GM18499 (cell line): ENCODE data around the gene MBP.
"Not testable (repeated sequence)": the region's sequence is repeated elsewhere in the genome, so short reads cannot be mapped to it uniquely, and the experiment has no call there.

Source experiments
- ATAC-seq: cut with Tn5 transposase; IDR thresholded peaks from one replicate; pipeline ENCODE4 v1.9.1; 2021; ENCODE audit warnings: moderate number of reproducible peaks; ENCODE audit not compliant: insufficient read depth, unreplicated experiment

Gene MBP

DNA sequence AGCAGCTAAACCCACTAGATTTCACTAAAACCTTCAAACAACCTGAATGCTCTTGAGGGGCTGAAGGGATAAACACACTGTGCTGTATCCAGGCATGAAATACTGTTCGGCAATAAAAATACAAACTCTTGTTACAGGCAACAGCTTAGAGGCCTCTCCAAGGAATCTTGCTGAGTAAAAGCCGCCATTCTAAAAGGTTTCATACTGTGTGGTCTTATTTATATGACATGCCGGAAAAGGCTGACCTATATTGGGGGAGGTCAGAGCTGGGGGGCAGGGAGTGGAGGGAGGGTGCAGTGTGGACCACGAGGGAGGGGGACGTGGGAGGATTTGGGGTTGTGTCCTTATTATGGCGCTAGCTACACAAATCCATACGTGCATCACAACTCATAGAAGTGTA, 136.2 kb downstream of the MBP start:
- ATAC-seq, result no peak

GRCh38 chr18:76995896-76996295, 136.7 kb downstream of the MBP start:
- ATAC-seq, result no peak

- no peak for ATAC-seq
Measured at GRCh38 chr18:76994086-76994654, 138.4 kb downstream of the MBP start.

- ATAC-seq, result no peak
Measured at GRCh38 chr18:76993573-76993972, 139.0 kb downstream of the MBP start.

DNA sequence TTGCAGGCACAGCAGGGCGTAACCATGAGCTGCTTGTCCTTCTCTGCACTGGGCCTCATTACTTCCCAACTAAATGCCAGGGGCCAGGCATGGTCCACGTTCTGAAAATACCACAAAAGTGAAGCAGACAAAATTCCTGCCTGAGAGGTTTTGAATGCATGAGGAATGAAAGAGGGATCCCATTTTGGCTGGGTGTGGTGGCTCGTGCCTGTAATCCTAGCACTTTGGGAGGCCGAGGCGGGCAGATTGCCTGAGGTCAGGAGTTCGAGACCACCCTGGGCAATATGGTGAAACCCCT, 139.5 kb downstream of the MBP start:
- no peak for ATAC-seq

DNA sequence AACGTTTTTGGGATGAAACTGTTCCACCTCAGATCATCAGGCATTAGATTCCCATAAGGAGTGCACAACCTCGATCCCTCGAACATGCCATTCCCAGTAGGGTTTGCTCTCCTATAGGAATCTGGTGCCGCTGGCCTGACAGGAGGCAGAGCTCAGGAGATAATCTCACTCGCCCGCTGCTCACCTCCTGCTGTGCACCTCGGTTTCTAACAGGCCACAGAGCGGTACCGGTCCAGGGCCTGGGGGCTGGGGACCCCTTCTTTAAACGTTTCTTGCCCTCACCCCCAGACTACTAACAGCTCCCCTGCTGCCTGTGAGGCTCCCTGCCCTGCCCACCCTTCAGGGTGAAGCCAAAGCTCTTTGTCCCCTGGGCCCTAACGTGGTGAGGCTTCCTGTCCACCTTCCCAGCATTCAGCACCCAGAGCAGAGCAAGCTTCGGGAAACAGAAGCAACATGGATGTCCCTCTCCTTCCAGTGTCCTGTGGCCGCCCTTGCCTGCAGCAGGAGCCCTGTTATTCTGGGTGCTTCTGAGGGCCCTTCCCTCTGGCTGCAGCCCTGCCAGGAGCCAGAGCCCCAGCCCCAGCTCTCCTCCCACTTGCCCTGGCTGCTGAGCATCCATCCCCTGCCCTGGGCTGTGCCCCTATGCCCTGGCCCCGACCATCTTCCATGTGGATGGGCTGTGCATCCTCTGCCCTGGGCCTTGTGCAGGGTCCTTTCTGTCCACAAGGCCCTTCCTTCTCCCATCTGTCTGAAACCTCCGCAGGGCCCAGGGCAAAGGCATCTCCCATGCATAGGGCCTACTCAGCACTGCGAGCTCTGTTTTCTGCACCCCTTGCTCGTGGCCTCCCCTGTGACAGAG, 140.1 kb downstream of the MBP start:
- ATAC-seq, result no peak

GRCh38 chr18:76991021-76991688, 141.4 kb downstream of the MBP start:
- no peak for ATAC-seq

GRCh38 chr18:76990343-76991020, 142.1 kb downstream of the MBP start:
- ATAC-seq, result not testable (repeated sequence)

GRCh38 chr18:76989647-76990190, 142.9 kb downstream of the MBP start:
- no peak for ATAC-seq

DNA sequence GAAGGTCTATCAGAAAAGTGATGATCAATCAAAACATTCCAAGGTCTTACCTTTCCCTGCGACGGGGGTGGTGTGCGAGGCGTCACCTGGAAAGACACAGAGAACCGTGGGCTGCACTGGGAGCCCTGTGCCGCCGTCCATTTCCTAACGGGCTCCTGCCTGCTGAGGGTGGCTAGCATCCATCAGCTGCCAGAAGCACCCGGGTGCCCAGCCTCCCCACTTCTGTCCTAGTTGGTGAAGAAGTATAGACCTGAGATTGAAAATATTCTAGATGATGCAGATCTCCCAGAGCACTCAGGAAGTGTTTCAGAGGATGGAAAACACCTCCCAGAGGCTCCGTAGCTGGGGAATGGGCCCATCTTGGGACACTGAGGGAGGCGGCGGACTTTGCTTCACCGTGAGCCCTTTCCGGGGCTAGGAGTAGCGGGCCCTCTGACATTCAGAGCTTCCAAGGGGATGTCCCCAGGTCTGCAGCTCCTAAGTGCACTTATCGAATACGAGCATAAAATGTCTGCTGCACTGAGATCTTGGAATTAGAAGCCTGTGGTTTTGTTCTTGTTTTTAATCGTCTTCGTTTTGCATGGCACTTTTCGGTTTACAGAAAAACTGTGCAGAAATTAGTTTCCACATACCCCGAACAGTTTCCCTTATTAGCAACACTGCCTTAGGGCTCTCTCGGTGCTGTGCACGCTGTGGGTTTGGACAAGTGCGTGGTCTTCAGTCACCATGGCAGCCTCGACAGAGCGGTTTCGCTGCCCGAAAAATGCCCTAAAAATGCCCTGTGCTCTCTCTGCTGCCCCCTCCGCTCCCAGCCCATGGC, 143.5 kb downstream of the MBP start:
- ATAC-seq, result no peak

DNA sequence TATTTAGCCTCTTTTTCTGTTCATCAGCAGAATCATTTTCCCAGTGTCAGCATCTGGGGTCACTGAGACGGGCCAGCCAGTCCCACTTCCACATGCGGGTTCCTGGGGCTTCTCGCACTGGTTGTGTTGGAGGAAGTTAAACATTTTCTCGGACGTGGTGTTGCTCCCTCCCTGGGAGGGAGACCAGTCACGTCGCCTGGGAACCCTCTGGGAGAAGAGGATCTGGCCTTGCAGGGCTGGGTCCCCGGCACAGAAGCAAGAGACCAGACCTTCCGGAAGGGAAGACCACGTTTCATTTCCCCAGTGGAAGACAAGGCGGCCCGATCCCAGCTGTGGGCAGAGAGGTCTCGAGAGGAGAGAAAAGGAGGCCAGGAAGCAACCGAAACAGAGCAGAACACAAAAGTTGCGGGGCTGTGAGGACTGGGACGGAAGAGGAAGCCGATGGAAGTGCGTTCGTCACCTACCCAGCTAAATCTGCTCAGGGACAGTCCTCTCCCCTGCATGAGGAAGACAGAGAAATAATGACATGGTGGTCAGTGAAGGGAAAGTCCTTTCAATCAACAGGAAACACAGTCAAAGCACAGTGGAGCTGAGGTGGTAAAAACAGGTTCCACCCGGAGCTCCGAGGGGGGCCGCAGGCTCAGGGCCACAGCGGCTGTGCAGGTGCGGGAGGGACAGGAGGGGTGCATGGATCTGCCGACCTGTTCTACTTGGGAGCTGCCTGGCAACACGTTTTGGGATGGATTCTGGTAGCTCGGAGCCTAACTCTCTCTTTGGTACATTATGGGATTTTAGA, 144.4 kb downstream of the MBP start:
- no peak for ATAC-seq

DNA sequence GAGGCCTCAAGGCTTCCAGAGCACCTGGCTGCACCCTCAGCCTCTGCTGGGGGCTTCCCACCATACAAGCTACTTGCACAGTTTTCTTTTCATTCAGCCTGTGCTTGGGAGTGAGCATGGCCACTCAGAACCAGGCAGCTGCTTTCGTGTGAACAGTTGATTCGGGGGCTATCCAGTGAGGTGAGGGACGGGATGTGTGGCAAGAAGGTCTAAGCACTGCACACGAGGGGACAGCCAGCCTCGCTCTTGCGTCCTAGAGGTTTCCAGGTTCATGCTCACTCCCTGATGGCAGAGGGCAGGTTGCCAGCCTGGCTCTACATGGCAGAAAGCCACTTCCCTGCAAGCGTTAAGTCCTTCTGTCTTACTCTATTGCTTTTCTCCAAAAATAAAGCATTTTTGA, 146.2 kb downstream of the MBP start:
- ATAC-seq, result no peak

DNA sequence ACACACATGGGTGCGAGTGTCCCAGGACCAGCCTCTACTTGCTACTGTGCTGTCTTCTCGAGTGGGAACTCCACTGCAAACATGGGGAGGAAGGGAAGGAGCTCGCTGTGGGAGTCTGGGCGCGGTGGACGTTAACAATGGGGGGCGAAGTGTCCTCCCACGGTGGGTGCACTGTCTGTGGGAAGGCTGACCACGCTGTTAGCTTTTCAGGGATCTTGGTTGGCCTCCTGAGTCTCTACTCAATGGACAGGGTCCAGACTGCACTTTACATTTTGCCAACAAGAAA, 146.7 kb downstream of the MBP start:
- no peak for ATAC-seq

GRCh38 chr18:76985156-76985950, 147.2 kb downstream of the MBP start:
- no peak for ATAC-seq

GRCh38 chr18:76984193-76985155, 148.1 kb downstream of the MBP start:
- no peak for ATAC-seq

DNA sequence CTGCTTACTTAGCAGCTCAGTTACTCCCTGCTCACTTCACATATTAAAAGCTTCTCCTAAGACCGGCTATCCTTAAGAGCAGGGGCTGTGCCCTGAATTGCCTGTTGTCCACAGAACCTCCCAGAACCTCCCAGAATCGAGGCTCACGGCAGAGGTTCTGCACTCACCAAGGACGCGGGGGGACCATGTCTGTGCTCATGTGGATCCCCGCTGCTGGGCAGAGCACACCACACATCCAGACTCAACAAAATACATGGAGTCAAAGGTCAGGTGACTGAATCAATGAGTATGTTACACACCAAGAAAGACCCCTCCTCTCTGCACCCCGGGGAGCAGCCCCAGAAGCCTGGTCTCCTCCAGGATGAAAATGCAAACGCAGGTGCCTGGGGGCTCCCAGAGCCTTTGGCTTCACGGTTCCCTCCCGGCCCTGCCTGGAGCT, 149.0 kb downstream of the MBP start:
- peak; percentile 6 for ATAC-seq

DNA sequence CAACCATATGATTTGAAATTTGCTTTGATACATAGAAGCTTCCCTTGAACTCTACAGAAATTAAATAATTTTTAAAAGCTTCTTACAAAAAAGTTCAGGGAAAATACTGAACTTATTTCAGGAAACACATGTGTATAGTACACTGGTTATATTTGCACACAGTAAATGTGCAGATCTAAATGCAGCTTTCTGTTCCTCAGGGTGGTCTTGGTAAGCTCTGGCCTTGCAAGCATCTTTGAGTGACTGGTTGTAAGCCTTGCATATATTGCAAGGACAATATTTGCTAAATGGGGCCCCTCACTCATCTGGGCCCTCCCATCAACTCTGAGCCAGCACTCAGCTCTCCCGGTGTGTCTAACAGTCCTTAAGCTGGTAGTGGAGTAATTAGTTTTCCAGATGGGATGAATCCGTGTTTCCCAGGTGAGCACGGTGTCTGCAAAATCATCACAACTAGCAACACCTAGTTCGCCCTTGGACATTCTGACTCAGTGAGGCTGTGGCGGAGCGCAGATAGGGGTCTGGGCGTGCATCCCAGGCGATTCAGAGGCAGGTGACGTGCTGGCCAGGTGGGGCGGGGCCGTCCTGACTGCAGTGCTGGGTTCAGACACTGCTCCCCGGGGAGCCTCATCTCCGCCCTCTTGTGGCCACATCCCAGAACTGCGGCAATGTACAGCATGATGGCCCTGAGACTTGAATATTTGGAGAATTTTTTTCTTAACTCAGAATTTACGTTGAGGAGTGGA, 149.6 kb downstream of the MBP start:
- peak; percentile 46 for ATAC-seq
